NCI-H146 treated with DMSO at 0.1 percent for 48 hours (cell line): ENCODE data around the gene KCNC1.

Experiments
- DNase-seq: peaks from one replicate; lab custom pipeline; 2025; ENCODE audit not compliant: unreplicated experiment; lab: John Stamatoyannopoulos, UW

The KCNC1 gene

GRCh38 chr11:17788084-17788483 is 53.5 kb downstream of the KCNC1 start:
- no peak for DNase-seq

- DNase-seq, result no peak
Measured at GRCh38 chr11:17790453-17790852, 55.9 kb downstream of the KCNC1 start.

- DNase-seq, result no peak
Measured at GRCh38 chr11:17791144-17791543, 56.6 kb downstream of the KCNC1 start.

GRCh38 chr11:17792161-17792560 is 57.6 kb downstream of the KCNC1 start:
- DNase-seq, result no peak

- DNase-seq, result no peak
Measured at GRCh38 chr11:17793642-17794170, 59.1 kb downstream of the KCNC1 start.

GRCh38 chr11:17794981-17795380 is 60.4 kb downstream of the KCNC1 start:
- no peak for DNase-seq

- no peak for DNase-seq
Measured at GRCh38 chr11:17796154-17796553, 61.6 kb downstream of the KCNC1 start.

- DNase-seq, result no peak
Measured at GRCh38 chr11:17798253-17798652, 63.7 kb downstream of the KCNC1 start.

- DNase-seq, result no peak
Measured at GRCh38 chr11:17798716-17799115, 64.1 kb downstream of the KCNC1 start.

GRCh38 chr11:17799147-17799546 is 64.6 kb downstream of the KCNC1 start:
- no peak for DNase-seq

- DNase-seq, result no peak
Measured at GRCh38 chr11:17801166-17801565, 66.6 kb downstream of the KCNC1 start.

GRCh38 chr11:17802491-17802890 is 67.9 kb downstream of the KCNC1 start:
- no peak for DNase-seq

GRCh38 chr11:17803754-17804334 is 69.3 kb downstream of the KCNC1 start:
- no peak for DNase-seq

- no peak for DNase-seq
Measured at GRCh38 chr11:17805043-17805442, 70.5 kb downstream of the KCNC1 start.

- no peak for DNase-seq
Measured at GRCh38 chr11:17805873-17806272, 71.3 kb downstream of the KCNC1 start.

GRCh38 chr11:17807034-17807433 is 72.5 kb downstream of the KCNC1 start:
- no peak for DNase-seq

GRCh38 chr11:17810041-17810440 is 75.5 kb downstream of the KCNC1 start:
- no peak for DNase-seq

GRCh38 chr11:17810746-17811145 is 76.2 kb downstream of the KCNC1 start:
- no peak for DNase-seq

- DNase-seq, result no peak
Measured at GRCh38 chr11:17811352-17811751, 76.8 kb downstream of the KCNC1 start.

- DNase-seq, result peak; percentile 82
Measured at GRCh38 chr11:17812091-17812864, 77.7 kb downstream of the KCNC1 start.

GRCh38 chr11:17812865-17813187 is 78.2 kb downstream of the KCNC1 start:
- no peak for DNase-seq

- no peak for DNase-seq
Measured at GRCh38 chr11:17813391-17814059, 78.9 kb downstream of the KCNC1 start.
